GM19023 (cell line): ENCODE data around the gene ADAT1.

Experiments
- ATAC-seq: cut with Tn5 transposase; IDR thresholded peaks from one replicate; pipeline ENCODE4 v1.9.1; 2021; ENCODE audit warnings: mild to moderate bottlenecking, moderate library complexity; ENCODE audit not compliant: unreplicated experiment

Gene ADAT1

DNA sequence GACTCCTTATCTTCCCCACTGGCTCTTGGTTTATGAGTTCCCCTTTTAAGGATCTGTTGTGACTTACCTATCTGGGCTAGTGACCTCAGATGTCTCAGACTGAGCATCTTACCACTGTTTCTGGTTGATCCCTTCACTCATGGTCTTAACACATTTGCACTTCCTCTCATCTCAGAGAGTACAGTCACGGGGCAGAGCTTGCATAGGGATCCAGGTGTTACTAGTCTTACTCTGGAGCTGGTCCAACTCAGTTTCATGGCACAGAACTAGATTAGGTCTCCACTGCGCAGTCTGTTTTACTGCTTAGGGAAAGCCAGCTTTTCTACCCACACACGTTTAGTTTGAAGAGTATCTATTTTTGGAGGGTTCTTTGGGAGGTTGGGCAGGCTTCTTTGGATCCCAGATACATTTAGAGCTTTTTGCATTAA, 46.7 kb downstream of the ADAT1 start:
- ATAC-seq: peak; percentile 54

GRCh38 chr16:75575958-75576357, 47.1 kb downstream of the ADAT1 start:
- ATAC-seq: no peak

DNA sequence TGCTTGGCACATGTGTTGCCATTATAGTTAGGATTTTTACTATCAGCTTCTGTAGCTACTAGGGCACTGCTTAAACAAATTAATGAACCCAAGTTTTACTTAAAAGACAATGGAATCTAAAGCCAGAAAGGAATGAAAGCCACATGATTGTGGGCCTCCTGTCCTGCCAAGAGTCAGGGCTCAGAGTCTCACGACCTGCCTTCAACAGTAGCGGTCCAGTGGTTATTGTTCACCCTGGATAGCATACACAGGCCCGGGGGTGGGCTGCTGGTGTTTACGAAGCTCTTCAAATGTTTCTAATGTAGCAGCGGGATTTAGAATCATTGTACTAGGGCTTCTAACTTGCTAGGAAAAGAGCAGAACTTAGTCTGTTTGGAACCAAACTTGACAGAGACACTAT, 49.1 kb downstream of the ADAT1 start:
- ATAC-seq: no peak

- no peak for ATAC-seq
Observed at GRCh38 chr16:75572864-75573542, 50.1 kb downstream of the ADAT1 start.

DNA sequence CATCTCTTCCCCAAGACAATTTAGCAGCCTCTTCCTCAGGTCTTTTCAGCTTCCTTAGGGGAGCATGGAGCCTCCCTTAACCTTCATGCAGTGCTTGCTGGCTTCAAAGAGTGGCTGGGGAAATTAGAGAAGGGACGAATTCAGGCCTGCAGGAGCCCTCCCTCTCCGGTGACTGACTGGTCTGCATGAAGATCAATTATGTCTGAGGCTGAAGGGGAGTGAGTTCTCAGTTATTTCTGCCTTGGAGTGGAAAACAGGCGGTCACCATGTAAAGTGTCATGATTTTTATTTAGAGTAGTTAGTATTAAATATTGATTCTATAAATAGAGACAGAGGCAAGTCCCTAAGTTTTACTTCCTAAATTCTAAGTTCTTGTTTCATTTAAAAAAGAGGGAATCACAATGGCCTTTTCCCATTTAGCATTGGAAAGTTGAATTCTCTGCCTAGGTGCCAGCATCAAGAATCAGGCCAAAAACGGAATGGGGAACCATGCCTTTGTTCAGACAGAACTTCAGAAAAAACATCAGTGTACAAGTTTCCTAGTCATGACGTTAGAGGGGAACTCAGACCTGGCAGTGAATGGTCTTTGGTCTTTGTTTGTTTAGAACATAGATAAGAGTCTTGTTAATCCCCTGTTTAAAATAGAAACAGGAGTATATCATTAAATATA, 52.5 kb downstream of the ADAT1 start:
- ATAC-seq: no peak

GRCh38 chr16:75567911-75568310, 55.2 kb downstream of the ADAT1 start:
- ATAC-seq: no peak

DNA sequence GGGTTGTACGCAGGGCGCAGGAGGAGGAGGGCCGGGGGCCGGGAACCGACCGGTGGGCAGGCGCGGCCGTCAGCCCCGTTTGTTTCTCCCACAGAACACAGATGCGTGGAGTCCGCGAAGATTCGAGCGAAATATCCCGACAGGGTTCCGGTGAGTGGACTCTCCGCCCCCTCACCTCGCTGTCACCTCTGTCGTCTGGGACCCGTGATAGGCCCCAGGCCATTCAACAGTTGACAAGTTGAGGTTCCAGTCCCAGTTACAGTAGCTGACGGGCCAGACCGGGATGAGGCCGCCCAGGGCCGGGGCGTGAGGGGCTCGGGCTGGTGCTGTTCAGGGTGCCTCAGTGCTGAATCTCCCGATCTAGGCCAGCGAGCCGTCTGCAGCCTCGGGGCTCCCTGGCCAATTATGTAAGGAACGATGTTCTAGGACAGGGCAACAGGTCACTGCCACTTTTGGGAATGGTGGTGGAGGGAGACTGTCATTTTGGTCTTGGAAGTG, 56.3 kb downstream of the ADAT1 start:
- peak; percentile 6 for ATAC-seq

DNA sequence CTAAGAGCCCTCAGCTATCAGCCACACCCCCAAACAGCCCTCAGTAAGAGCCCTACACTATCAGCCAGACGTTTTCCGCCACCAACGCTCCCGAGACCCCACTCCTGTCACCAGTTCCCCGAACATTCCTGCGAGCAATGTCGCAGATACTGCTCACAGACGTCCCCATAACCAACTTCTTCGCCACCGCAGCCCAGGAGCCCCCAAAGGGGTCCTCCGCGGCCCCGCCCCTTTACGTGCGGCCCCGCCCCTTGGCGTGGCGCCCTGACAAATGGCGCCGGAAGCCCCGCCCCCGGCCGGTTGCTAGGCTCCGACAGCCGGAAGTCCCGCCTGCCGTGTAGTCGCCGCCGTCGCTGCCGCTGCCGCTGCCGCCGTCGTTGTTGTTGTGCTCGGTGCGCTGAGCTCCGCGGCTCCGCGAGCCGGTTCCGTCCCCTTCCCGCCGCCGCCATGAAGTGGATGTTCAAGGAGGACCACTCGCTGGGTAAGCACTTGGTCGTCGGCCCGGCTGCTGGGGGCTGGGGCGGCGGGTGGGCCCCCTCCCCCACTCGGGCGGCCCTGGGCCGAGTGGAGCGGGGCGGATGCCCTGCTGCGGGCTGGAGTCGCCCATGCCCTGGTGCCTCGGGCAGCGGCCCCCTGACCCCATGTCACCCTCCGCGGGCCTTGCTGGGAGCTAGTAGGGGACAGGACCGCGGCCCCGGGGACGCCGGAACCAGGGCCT, 56.9 kb downstream of the ADAT1 start, which contains the start of gene GABARAPL2:
GABARAPL2 (plus strand) TSS at position 340 of the 718 bp plus-strand sequence; CDS start at position 448, 108 bp downstream.
- ATAC-seq: peak; percentile 69

GRCh38 chr16:75565640-75566039, 57.4 kb downstream of the ADAT1 start:
- peak; percentile 8 for ATAC-seq

GRCh38 chr16:75559564-75560372, 63.3 kb downstream of the ADAT1 start:
- ATAC-seq: no peak

GRCh38 chr16:75558846-75559401, 64.2 kb downstream of the ADAT1 start:
- ATAC-seq: no peak

- ATAC-seq: no peak
Observed at GRCh38 chr16:75556431-75556950, 66.6 kb downstream of the ADAT1 start.

DNA sequence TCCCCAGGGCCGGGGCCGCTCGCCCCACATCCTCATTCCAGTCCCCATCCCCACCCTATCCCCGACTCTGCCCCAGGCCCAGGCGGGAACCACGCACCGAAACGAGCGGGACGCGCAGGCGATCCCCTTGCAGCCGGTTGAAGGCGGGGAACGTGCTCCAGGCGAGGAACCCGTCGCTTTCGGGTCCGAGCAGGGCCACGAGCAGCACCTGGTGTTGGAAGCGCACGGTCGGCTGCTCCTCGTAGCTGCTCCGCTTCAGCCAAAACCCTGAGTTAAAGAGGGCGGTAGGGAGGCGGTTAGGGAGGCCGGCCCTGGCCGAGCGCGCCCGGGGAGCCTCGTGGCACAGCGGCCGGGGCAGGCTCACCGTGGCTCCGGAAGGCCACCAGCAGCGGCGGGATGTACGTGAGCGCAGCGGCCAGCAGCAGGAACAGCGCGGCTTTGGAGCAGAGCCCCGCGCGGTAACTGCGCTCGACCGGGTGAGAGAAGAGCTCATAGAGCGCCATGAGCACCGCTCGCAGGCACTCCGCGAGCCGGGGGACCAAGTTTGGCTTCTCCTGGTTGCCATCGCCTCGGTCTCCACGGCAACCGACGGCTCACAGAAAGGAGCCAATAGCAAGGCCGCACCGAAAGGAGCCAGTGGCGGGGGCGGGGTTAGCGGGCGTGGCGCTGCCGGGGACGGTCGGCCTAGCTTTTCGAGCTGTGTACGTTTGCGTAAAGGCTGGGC, 67.2 kb downstream of the ADAT1 start, which contains the start of gene TMEM231:
TMEM231 (minus strand) TSS at position 546 of the 724 bp plus-strand sequence; CDS start at position 503, 43 bp downstream.
- ATAC-seq: peak; percentile 97

DNA sequence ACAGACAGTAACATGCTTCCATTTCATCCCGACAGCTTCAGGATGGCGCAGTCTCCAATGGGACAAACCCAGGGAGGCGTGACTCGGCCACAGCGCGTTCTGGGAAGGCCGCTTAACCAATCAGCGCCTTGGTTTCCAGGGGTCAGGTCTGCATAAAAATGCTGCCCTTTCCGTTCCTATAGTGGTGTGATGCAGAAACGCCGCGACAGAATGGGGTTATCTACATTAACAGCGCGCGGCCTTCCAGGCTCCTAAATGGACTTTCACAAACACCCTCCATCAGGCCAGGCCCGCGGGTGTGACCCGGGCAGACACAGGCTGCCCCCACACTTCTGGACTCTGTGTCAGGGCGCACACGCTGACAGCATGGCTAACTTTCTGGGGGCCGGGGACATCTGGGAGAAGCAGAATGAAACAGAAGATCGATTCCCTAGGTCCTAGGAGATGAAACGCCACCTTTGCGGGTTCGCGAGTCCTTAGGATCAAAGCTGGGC, 67.8 kb downstream of the ADAT1 start:
- ATAC-seq: peak; percentile 7

DNA sequence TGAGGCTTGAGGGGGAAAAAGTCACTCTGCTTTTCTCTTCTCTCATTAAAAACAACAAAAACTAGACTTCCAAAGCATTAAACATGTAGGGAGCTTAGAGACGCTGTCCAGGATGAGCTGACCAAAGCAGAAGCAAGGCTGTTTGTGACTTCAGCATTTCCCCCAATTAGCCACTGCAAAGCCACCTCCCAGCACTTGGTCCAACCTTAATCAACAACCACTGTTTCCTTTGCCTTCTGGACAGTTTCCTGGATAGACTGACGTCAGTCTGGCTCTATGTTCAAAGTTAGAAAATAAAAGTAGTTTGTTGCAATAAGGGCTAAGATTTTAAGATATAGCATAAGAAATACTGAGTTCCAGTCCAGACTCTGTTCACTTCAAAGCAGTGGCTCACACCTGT, 70.1 kb downstream of the ADAT1 start:
- no peak for ATAC-seq

DNA sequence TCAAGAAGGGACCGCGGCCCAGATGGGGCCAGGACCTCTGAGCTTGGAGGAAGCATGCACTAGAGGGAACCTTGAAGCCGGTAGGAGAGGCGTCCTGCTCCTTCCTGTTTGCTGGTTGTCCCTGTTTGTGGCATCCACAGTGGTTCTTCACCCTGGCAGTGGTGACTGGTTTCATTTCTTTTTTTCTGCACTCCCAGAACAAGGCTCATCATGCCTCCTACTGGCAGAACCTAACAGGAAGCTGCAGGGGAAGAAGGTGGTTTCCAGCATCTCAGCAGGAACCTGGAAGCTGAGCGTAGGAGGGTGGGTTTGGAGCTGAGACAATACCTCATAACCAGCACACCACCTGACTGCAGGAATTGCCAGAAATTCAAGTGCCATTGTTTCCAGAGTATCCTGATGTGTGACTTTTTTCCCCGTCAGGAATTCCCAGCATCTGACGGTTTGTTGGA, 72.8 kb downstream of the ADAT1 start:
- ATAC-seq: peak; percentile 80
